HG03095 (cell line): Measurements from ENCODE around the gene CAMSAP2.
A peak's percentile ranks its signal among the peaks of the same experiment; 100 is the strongest.

ENCODE experiments used
- ATAC-seq: cut with Tn5 transposase; IDR thresholded peaks from one replicate; pipeline ENCODE4 v1.9.1; 2021; ENCODE audit warnings: moderate library complexity; ENCODE audit not compliant: unreplicated experiment

CAMSAP2 gene

DNA sequence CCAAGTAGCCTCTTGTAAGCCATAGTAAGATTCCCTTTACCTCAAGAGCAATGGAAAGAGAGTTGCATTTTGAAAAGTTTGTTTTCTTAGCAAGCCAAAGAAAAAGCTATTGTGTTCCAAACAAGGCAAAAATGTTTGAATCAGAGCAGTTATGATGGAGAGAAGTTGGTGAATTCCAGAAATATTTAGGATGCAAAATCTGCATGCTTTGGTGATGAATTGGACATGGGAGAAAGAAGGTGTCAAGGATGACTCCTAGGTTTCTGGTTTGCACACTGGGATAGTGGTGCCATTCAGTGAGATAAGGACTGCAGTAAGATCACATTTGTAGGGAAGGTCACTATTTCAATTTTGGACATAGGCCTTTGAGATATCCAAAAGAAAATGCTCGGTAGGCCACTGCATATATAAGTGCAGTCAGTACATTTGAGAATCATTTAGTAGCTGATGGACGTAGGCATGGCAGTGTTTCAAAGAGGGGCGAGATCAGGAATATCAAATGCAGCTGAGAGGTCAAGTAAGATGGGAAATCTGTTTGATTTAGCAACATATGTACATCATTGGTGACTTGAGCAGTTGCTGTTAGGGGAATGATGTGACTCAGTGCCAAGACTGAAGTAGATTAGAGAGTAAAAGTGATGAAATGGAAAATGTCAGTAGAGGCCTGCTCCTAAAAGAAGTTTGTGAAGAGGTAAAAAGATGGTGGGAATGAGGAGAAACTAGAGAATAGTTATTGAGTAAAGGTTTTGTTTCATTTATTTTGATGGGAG, 100.2 kb downstream of the CAMSAP2 start:
- no peak for ATAC-seq

GRCh38 chr1:200845360-200845759, 106.7 kb downstream of the CAMSAP2 start:
- ATAC-seq, result no peak

- no peak for ATAC-seq
Measured at GRCh38 chr1:200846398-200846797, 107.7 kb downstream of the CAMSAP2 start.

DNA sequence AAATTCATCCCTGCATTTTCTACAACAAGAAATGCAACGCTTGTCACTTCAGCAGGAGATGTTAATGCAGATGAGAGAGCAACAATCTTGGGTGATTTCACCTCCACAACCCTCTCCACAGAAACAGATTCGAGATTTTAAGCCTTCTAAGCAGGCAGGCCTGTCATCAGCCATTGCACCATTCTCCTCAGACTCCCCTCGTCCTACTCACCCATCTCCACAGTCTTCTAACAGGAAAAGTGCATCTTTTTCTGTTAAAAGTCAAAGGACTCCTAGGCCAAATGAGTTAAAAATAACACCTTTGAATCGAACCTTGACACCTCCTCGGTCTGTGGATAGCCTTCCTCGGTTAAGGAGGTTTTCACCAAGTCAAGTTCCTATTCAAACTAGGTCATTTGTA, 110.7 kb downstream of the CAMSAP2 start:
- ATAC-seq, result no peak

DNA sequence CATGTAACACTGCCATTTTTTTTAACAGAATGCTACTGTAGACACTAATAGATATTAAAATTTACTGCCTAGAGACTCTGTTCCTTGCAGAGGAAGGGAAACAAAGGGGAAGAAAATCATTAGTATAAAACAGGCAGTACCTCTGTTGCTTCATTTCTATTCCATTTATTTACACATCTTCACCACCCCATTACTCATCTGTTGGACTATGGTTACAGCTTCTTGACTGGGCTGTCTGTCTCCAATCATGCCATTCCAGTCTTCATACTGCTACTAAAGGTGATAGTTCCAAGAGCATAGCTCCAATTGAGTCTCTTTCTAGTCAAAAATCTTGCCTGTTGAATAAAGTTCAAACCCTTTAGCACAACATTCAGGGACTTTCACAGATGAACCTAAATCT, 111.9 kb downstream of the CAMSAP2 start:
- ATAC-seq, result no peak

DNA sequence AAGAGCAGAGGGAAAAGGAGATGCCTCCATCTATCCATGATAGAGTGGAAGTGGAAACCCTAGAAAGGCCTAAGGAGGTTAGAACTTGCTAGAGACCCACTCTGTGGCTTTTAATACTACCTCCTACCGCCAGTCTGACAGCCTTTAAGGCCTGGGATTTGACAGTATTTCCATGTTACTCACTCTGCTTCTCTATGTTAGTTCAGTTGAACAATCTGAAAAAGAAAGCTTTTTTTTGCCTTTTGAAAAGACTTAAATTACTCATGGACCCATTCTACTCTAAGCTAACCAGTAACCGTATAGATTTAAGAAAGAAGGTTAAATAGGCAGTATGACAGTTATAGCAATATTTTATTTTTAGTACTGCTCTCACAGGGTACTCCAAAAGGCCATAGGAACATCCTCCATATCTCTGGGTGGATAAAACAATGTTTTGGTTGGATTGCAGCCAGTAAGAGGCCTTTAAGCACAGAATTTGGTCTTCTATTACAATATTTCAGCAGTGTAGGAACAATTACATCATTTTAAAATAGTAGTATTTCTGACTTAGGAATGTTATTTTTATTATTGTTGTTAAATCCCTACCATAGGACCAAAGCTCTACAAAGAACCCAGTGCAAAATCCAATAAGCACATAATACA, 118.1 kb downstream of the CAMSAP2 start:
- ATAC-seq, result no peak

GRCh38 chr1:200857804-200858203, 119.1 kb downstream of the CAMSAP2 start:
- ATAC-seq, result no peak

DNA sequence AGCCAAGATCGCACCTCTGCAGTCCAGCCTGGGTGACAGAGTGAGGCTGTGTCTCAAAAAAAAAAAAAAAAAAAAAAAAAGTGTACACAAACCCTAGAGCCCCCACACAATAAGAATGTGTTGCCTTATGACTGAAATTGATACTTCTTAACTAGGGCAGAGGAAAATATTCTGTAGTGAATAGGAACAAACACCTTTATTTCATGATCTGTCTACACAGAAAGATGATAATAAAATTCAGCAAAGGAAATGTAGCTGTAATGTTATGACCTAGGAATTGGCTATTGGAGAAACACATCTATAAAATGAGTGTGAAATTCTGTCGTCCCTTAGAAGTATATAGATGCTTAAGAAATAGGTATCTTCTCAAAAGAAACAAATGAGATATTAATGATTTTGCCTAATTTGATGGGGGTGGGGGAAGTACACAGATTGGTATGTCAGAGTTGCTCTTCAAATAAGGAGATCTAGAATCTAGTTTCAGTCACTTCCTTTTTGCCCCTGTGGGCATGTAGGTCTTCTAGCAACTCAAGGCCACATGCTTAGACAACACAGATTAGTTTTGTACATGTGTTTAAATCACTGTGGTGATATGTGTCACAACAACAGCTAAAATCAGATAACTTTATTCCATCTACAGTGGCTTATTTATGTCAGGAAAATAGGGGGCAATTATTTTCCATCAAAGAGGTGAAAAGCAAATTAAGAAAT, 123.4 kb downstream of the CAMSAP2 start:
- no peak for ATAC-seq

GRCh38 chr1:200862713-200863415, 124.2 kb downstream of the CAMSAP2 start:
- no peak for ATAC-seq

GRCh38 chr1:200866116-200866515, 127.4 kb downstream of the CAMSAP2 start:
- no peak for ATAC-seq

DNA sequence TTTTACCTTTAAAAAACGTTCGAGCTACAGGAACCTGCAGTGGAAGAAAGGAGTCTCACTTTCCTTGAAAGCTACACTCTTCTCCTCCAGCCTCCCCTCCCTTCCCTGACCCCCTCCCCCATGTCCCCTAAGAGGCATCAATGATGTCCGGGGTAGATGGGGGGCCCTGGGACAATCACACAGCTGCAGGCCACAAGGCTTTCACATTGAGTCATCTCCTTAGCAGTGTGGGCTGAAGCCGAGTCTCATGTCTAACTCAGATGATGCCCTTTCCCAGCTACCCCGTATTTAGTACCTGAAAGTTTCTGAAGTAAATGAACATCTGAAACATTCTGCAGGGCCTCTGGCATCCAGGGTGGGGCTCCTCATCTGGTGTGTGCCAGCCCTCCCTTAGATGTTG, 127.8 kb downstream of the CAMSAP2 start:
- ATAC-seq, result peak; percentile 81

DNA sequence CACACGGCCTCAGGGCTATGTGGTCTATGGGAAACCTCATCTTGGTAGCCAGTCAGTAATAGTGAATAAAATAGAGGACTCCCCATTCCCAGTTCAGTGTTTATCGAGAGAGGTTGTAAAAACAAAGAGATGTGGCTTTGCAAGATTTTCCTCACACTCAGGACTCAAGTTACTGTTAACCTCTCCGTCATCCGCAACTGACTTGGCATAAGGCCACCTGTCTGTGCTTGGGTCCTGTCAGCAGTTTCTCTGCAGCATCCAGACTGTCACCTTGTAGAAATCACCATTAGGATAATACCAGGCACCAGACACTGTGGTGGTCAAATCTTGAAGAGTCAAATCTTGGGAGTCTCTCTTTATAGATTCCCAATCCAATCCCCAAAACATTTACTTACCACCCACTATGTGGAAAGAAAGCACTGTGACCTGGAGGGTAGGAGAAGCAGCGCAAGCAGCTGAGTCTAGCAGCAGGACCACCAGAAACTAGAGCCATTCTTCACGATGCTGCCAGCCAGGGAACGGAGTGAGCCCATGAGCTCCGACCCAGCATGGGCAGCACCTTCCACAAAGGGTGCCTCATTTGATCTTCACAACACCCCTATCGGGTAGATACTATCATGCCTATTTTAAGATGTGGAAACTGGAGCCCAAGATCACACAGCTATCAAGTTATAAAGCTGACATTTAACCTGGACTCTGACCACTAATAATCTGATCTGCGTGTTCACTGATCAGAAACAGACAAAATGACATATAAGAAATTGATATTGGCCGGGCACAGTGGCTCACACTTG, 128.5 kb downstream of the CAMSAP2 start:
- ATAC-seq, result peak; percentile 10

- ATAC-seq, result no peak
Measured at GRCh38 chr1:200869376-200869752, 130.7 kb downstream of the CAMSAP2 start.

DNA sequence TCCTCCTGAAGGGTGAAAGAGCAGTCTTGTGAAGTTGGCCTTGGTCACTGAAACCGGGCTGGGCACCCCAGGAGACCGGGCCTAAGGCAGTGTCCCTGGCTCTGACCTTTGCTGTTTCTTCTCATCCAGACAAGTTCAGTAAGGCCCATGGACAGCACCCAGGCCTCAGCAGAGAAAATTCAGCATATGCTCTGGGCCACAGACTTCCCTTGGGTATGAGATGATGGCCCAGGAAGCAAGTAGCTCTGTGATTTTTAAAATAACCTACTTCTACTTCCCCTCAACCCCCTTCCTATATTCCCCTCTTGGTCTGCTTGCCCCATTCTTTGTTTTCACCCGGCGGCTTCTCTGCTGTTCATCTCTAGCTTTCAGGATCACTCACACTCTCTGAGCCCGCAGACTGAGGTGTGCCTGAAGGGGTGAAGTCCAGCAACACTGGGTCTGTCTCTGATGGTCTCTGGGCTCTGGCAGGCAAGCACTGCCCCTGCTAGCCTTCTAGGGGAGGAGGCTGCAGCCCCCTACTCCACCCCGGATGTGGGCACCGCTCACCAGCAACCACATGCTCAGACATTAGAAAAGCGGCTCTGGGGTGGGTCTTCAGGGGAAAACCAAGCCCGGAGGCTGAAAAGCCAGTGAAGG, 131.2 kb downstream of the CAMSAP2 start:
- ATAC-seq, result peak; percentile 50

- ATAC-seq, result no peak
Measured at GRCh38 chr1:200872446-200873115, 133.9 kb downstream of the CAMSAP2 start, which contains the start of gene GPR25. TSS of gene GPR25 (plus strand) at chr1:200872981. CDS start at chr1:200873038, 57 bp downstream.

DNA sequence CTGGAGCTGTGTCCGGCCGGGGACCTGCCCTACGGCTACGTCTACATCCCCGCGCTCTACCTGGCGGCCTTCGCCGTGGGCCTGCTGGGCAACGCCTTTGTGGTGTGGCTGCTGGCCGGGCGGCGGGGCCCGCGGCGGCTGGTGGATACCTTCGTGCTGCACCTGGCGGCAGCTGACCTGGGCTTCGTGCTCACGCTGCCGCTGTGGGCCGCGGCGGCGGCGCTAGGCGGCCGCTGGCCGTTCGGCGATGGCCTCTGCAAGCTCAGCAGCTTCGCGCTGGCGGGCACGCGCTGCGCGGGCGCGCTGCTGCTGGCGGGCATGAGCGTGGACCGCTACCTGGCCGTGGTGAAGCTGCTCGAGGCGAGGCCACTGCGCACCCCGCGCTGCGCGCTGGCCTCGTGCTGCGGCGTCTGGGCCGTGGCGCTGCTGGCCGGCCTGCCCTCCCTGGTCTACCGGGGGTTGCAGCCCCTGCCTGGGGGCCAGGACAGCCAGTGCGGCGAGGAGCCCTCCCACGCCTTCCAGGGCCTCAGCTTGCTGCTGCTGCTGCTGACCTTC, 134.5 kb downstream of the CAMSAP2 start:
- ATAC-seq, result no peak

DNA sequence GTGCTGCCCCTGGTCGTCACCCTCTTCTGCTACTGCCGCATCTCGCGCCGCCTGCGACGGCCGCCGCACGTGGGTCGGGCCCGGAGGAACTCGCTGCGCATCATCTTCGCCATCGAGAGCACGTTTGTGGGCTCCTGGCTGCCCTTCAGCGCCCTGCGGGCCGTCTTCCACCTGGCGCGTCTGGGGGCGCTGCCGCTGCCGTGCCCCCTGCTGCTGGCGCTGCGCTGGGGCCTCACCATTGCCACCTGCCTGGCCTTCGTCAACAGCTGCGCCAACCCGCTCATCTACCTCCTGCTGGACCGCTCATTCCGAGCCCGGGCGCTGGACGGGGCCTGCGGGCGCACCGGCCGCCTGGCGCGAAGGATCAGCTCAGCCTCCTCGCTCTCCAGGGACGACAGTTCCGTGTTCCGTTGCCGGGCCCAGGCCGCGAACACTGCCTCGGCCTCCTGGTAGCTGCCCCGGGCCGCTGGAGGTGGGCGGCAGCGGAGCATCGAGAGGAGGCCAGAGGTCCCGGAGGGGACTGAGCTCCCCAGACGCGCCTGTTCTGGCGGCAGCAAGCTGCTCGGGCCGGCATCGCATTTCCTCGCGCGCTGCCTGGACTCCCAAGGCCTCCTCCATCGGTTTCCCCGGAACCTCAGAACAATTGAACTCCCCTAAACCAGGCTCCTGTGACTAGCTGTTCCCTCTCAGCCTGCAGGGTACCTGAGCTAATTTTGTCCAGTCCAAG, 135.1 kb downstream of the CAMSAP2 start:
- ATAC-seq, result no peak

GRCh38 chr1:200874694-200875093, 136.0 kb downstream of the CAMSAP2 start:
- ATAC-seq, result no peak
